ENCODE data around the gene STK32A. TPM values are rescaled to one million over a fixed set of nuclear protein-coding genes. Genes with fewer than 3 reads are reported as not detected.

STK32A gene
- total and polyA plus RNA-seq, 2 experiments from 2014 or later, result 2.4 to 2.8 TPM

- peaks cover 7% of the 10 kb centered on the region for H3K4me1 Mint-ChIP-seq
- H3K27ac Mint-ChIP-seq, result no peak overlapping the region
- no peaks in the 10 kb centered on the region for H3K9me2 ChIP-seq (ENCODE audit: insufficient read depth)
- no peaks in the 10 kb centered on the region for H4K20me1 ChIP-seq (replicated peaks; ENCODE audit: insufficient read depth)
- H3K4me3 Mint-ChIP-seq, result no peak overlapping the region
- 0 out of 3 replicates have a peak, but pooled peaks cover under 1% of the 10 kb centered on the region for H3K36me3 Mint-ChIP-seq (ENCODE audit: low read depth)
- DNase-seq (ENCODE audit: low spot score) (no peak), ATAC-seq (no peak)
- peaks cover 8% of the 10 kb centered on the region; the same call in 1 of the 2 replicates for H3K4me1 ChIP-seq (ENCODE audit: insufficient read depth)
- H3K27me3 Mint-ChIP-seq (ENCODE audit: insufficient read depth, low read depth, poor library complexity), result peaks cover 2% of the 10 kb centered on the region
- H3K4me2 ChIP-seq, result no peak overlapping the region
- H3K9me3 Mint-ChIP-seq, result no peaks in the 10 kb centered on the region
- H3K36me3 ChIP-seq (ENCODE audit: insufficient read depth), result no peaks in the 10 kb centered on the region
- H3F3A ChIP-seq (replicated peaks; ENCODE audit: low read depth), result no peaks in the 10 kb centered on the region
- no peak overlapping the region for H3K27ac ChIP-seq (ENCODE audit: low read depth)
- TF ChIP-seq, protein P1, sequence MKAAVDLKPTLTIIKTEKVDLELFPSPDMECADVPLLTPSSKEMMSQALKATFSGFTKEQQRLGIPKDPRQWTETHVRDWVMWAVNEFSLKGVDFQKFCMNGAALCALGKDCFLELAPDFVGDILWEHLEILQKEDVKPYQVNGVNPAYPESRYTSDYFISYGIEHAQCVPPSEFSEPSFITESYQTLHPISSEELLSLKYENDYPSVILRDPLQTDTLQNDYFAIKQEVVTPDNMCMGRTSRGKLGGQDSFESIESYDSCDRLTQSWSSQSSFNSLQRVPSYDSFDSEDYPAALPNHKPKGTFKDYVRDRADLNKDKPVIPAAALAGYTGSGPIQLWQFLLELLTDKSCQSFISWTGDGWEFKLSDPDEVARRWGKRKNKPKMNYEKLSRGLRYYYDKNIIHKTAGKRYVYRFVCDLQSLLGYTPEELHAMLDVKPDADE (IDR thresholded peaks at IDR 0.05), result no peak
- TF ChIP-seq CREB1 (CRISPR knock-in tag; IDR thresholded peaks at IDR 0.05; ENCODE audit: low read depth) (no peak), STAT1 (IDR thresholded peaks at IDR 0.05; ENCODE audit: unreplicated experiment) (no peak)
- H3K4me3 ChIP-seq, result no peak overlapping the region
- H3K79me2 ChIP-seq (replicated peaks; ENCODE audit: insufficient read depth), result no peaks in the 10 kb centered on the region
- no peaks in the 10 kb centered on the region for H3K27me3 ChIP-seq (ENCODE audit: insufficient read depth)
- no peak overlapping the region for H2AFZ ChIP-seq
Measured at GRCh38 chr5:147309621-147310020, 74.8 kb downstream of the STK32A start.

DNA sequence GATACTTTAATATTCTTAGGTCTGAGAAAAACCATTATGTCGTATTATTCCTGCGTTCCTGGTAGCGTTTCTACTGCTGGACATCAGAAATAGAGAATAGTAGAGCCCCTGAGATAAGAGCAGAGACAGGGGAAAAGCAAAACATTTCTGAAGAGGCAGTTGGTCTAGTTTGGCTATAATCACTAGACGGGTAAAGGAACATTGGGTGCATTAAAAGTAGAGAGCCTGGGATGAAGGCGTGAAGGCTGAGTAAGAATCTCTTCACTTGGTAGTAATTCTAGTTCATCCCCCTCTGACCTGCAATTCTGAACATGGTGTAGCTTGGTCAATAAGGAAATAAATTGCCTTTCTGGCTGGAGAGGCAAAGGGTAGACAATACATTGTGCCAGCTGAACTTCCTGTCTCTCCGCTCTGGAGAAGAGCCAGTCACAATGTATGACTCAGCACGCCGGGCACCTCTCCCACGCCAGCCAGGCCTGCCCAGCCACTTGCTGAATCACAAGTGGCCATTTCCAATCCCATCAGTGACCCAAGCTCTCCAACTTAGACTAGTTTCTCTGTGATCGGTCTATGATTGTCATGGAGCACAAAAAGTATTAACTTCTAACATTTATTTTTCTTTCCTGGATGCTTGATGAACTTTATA lies 75.4 kb downstream of the STK32A start:
- Histone ChIP-seq H3K4me1 (ENCODE audit: insufficient read depth) (peaks cover 8% of the 10 kb centered on the region; the same call in 1 of the 2 replicates), H3K79me2 (replicated peaks; ENCODE audit: insufficient read depth) (no peaks in the 10 kb centered on the region), H4K20me1 (replicated peaks; ENCODE audit: insufficient read depth) (no peaks in the 10 kb centered on the region), H3F3A (replicated peaks; ENCODE audit: low read depth) (no peaks in the 10 kb centered on the region), H2AFZ (peak overlapping the region; percentile 53; the same call in 1 of the 2 replicates), H3K27ac (ENCODE audit: low read depth) (no peak overlapping the region), H3K4me2 (no peak overlapping the region), H3K36me3 (ENCODE audit: insufficient read depth) (no peaks in the 10 kb centered on the region), H3K27me3 (ENCODE audit: insufficient read depth) (no peaks in the 10 kb centered on the region), H3K9me2 (ENCODE audit: insufficient read depth) (no peaks in the 10 kb centered on the region), H3K4me3 (no peak overlapping the region)
- H3K9me3 Mint-ChIP-seq, result no peaks in the 10 kb centered on the region
- H3K27ac Mint-ChIP-seq, result peak overlapping the region; percentile 79
- TF ChIP-seq NANOG (IDR thresholded peaks at IDR 0.05; ENCODE audit: borderline replicate concordance) (no peak), CREB1 (CRISPR knock-in tag; IDR thresholded peaks at IDR 0.05; ENCODE audit: low read depth) (no peak), EZH2phosphoT487 (IDR thresholded peaks at IDR 0.05; ENCODE audit: unreplicated experiment) (no peak), ZNF331 (CRISPR knock-in tag; IDR thresholded peaks at IDR 0.05; ENCODE audit: low read depth) (no peak), STAT1 (IDR thresholded peaks at IDR 0.05; ENCODE audit: unreplicated experiment) (no peak), EZH2 (IDR thresholded peaks at IDR 0.05; ENCODE audit: low read depth, unreplicated experiment) (no peak), CTCF (conservative IDR thresholded peaks at IDR 0.05; ENCODE audit: low read depth in 2 of 2) (no peak), JUNB (IDR thresholded peaks at IDR 0.05; ENCODE audit: unreplicated experiment) (no peak), POLR2AphosphoS5 (IDR thresholded peaks at IDR 0.05; ENCODE audit: low read depth) (no peak), ZNF114 (CRISPR knock-in tag; IDR thresholded peaks at IDR 0.05) (no peak)
- TF ChIP-seq, protein P1 (IDR thresholded peaks at IDR 0.05), result no peak
- TF ChIP-seq, protein P2, sequence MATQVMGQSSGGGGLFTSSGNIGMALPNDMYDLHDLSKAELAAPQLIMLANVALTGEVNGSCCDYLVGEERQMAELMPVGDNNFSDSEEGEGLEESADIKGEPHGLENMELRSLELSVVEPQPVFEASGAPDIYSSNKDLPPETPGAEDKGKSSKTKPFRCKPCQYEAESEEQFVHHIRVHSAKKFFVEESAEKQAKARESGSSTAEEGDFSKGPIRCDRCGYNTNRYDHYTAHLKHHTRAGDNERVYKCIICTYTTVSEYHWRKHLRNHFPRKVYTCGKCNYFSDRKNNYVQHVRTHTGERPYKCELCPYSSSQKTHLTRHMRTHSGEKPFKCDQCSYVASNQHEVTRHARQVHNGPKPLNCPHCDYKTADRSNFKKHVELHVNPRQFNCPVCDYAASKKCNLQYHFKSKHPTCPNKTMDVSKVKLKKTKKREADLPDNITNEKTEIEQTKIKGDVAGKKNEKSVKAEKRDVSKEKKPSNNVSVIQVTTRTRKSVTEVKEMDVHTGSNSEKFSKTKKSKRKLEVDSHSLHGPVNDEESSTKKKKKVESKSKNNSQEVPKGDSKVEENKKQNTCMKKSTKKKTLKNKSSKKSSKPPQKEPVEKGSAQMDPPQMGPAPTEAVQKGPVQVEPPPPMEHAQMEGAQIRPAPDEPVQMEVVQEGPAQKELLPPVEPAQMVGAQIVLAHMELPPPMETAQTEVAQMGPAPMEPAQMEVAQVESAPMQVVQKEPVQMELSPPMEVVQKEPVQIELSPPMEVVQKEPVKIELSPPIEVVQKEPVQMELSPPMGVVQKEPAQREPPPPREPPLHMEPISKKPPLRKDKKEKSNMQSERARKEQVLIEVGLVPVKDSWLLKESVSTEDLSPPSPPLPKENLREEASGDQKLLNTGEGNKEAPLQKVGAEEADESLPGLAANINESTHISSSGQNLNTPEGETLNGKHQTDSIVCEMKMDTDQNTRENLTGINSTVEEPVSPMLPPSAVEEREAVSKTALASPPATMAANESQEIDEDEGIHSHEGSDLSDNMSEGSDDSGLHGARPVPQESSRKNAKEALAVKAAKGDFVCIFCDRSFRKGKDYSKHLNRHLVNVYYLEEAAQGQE (IDR thresholded peaks at IDR 0.05; ENCODE audit: unreplicated experiment), result no peak
- DNase-seq (ENCODE audit: low spot score), result peak; percentile 33
- H3K4me3 Mint-ChIP-seq, result no peak overlapping the region
- H3K36me3 Mint-ChIP-seq (ENCODE audit: low read depth), result no peaks in the 10 kb centered on the region
- H3K27me3 Mint-ChIP-seq (ENCODE audit: insufficient read depth, low read depth, poor library complexity), result peaks cover 2% of the 10 kb centered on the region
- ATAC-seq, result peak; percentile 66
- peaks cover 7% of the 10 kb centered on the region for H3K4me1 Mint-ChIP-seq
